Left ventricle myocardium inferior (tissue), 1 donor: ENCODE results near the gene HGFAC. TPM values are rescaled to one million over a fixed set of nuclear protein-coding genes. Genes with fewer than 3 reads are reported as not detected.

Experiments used
- DNase-seq: peaks from one replicate; pipeline ENCODE4 v3.0.0-alpha.2; 2020
- H3K27ac ChIP-seq: fragments of 200-600 bp; replicated peaks from 2 replicates; pipeline ENCODE4 v1.8.0; 2021
- H3K27me3 ChIP-seq: fragments of 200-600 bp; 2 replicates; pipeline ENCODE4 v1.8.0; 2021; ENCODE audit warnings: low read depth
- H3K36me3 ChIP-seq: fragments of 200-600 bp; 2 replicates; pipeline ENCODE4 v1.8.0; 2021
- H3K4me1 ChIP-seq: fragments of 200-600 bp; 2 replicates; pipeline ENCODE4 v1.8.0; 2021
- H3K4me3 ChIP-seq: fragments of 200-600 bp; 2 replicates; pipeline ENCODE4 v1.8.0; 2021; ENCODE audit warnings: mild to moderate bottlenecking, moderate library complexity
- H3K9me3 ChIP-seq: fragments of 200-600 bp; replicated peaks from 2 replicates; pipeline ENCODE4 v1.8.0; 2021
- CTCF ChIP-seq: fragments of 200-600 bp; IDR thresholded peaks from 2 replicates; pipeline ENCODE4 v1.8.0; 2021; ENCODE audit warnings: antibody characterized with exemption, mild to moderate bottlenecking, borderline replicate concordance
- intact Hi-C: fragments of 100-400 bp; cut with micrococcal nuclease; formaldehyde crosslinking; loops from one replicate; pipeline ENCODE4 v1.11.0; 2022
- total RNA-seq: library from RNA; stranded (reverse); fragmentation: NEBNext Ultra II Directional; extraction: Animal tissue kit (Norgen Biotek cat#: 25700); gene quantifications from one replicate; pipeline ENCODE4 v1.2.1, GENCODE V29; 2021
- donor health status: DM: no; HTN: yes; CAD: no; lungs with severe emphysema.

The HGFAC gene
- total RNA-seq, 1 donor from 2014 or later: 0.80 TPM

GRCh38 chr4:3466691-3467600 lies 25.2 kb downstream of the HGFAC start:
- Histone ChIP-seq H3K36me3 (no peaks in the 10 kb centered on the region), H3K4me3 (peak overlapping the region; percentile 75), H3K4me1 (peaks cover 81% of the 10 kb centered on the region), H3K27ac (peak overlapping the region; percentile 93), H3K27me3 (peaks cover 49% of the 10 kb centered on the region), H3K9me3 (no peaks in the 10 kb centered on the region)
- TF ChIP-seq CTCF: no peak
- intact Hi-C loops: no loop called here
- peak; percentile 30 for DNase-seq

- no peaks in the 10 kb centered on the region for H3K36me3 ChIP-seq
- peak overlapping the region; percentile 75 for H3K4me3 ChIP-seq
- H3K27me3 ChIP-seq: peaks cover 49% of the 10 kb centered on the region
- H3K4me1 ChIP-seq: peaks cover 81% of the 10 kb centered on the region
- DNase-seq: no peak
- peak overlapping the region; percentile 93 for H3K27ac ChIP-seq
- no peak for TF ChIP-seq CTCF
- intact Hi-C loops: no loop called here
- no peaks in the 10 kb centered on the region for H3K9me3 ChIP-seq
Observed at GRCh38 chr4:3467601-3468031, 25.8 kb downstream of the HGFAC start.

GRCh38 chr4:3468154-3468553 lies 26.4 kb downstream of the HGFAC start:
- intact Hi-C loops: no loop called here
- DNase-seq: no peak
- H3K4me3 ChIP-seq: no peak overlapping the region
- H3K9me3 ChIP-seq: no peaks in the 10 kb centered on the region
- no peak overlapping the region for H3K27ac ChIP-seq
- H3K36me3 ChIP-seq: no peaks in the 10 kb centered on the region
- H3K27me3 ChIP-seq: peaks cover 47% of the 10 kb centered on the region
- TF ChIP-seq CTCF: no peak
- peaks cover 81% of the 10 kb centered on the region for H3K4me1 ChIP-seq

- no peak for TF ChIP-seq CTCF
- no peaks in the 10 kb centered on the region for H3K36me3 ChIP-seq
- no peak overlapping the region for H3K4me3 ChIP-seq
- peaks cover 81% of the 10 kb centered on the region for H3K4me1 ChIP-seq
- no peaks in the 10 kb centered on the region for H3K9me3 ChIP-seq
- intact Hi-C loops: no loop called here
- peaks cover 41% of the 10 kb centered on the region for H3K27me3 ChIP-seq
- peak overlapping the region; percentile 79 for H3K27ac ChIP-seq
- DNase-seq: no peak
Observed at GRCh38 chr4:3468804-3469203, 27.0 kb downstream of the HGFAC start.

GRCh38 chr4:3469386-3470243 lies 27.8 kb downstream of the HGFAC start:
- intact Hi-C loops: no loop called here
- Histone ChIP-seq H3K4me1 (peaks cover 87% of the 10 kb centered on the region), H3K9me3 (no peaks in the 10 kb centered on the region), H3K4me3 (no peak overlapping the region), H3K27ac (peak overlapping the region; percentile 79), H3K36me3 (no peaks in the 10 kb centered on the region), H3K27me3 (peaks cover 37% of the 10 kb centered on the region)
- TF ChIP-seq CTCF: no peak
- peak; percentile 70 for DNase-seq
